Measurements from ENCODE around the gene MISP.

The MISP gene

GRCh38 chr19:811506-812048 is 60.7 kb downstream of the MISP start:
- H3K27ac ChIP-seq = no peak overlapping the region
- TF ChIP-seq CTCF (conservative IDR thresholded peaks at IDR 0.05) (no peak), ZFX (IDR thresholded peaks at IDR 0.05) (no peak)

GRCh38 chr19:812049-812746 is 61.3 kb downstream of the MISP start:
- H3K27ac ChIP-seq = no peak overlapping the region
- TF ChIP-seq ZFX (IDR thresholded peaks at IDR 0.05) (no peak), CTCF (conservative IDR thresholded peaks at IDR 0.05) (no peak)

- H3K27ac ChIP-seq = no peak overlapping the region
- no peak for TF ChIP-seq CTCF (conservative IDR thresholded peaks at IDR 0.05)
- TF ChIP-seq ZFX (IDR thresholded peaks at IDR 0.05) = no peak
Measured at GRCh38 chr19:812747-813218, 61.9 kb downstream of the MISP start.

- TF ChIP-seq CTCF (conservative IDR thresholded peaks at IDR 0.05) (no peak), ZFX (IDR thresholded peaks at IDR 0.05) (no peak)
- no peak overlapping the region for H3K27ac ChIP-seq
Measured at GRCh38 chr19:813219-814151, 62.6 kb downstream of the MISP start.

Measured in C4-2B (cell line).